ENCODE data around the gene MSGN1. TPM values are rescaled to one million over a fixed set of nuclear protein-coding genes. Genes with fewer than 3 reads are reported as not detected.

The MSGN1 gene
- total and polyA plus RNA-seq, 2 donors (not counting 3 experiments of a cell fraction or from before 2014, with no cell fraction given), result not detected

DNA sequence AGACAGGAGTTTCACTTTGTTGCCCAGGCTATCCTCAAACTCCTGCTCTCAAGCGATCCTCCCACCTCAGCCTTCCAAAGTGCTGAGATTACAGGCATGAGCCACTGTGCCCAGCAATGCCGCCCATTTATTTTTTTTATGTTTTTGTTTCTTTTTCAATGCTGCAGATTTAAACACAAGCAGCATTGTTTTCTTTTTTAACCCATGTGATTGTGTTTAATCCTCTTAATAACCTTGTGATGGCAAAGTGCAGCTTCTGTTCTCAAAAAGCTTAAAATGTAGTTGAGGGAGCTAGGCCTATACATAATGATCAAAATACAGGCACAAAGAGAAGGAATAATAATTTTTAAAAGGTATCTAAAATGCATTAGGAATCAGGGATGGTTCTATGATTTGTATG lies 11.5 kb downstream of the MSGN1 start:
- no peak overlapping the region for H2AFZ ChIP-seq (ENCODE audit: low read depth, low read length)
- DNase-seq (ENCODE audit: low read depth, low spot score) (no peak), FAIRE-seq (no peak)
- no peak overlapping the region for H3K27ac ChIP-seq (ENCODE audit: insufficient read depth, low read depth, low read length)
- H3K36me3 ChIP-seq (ENCODE audit: control insufficient read depth in 2 of 2, extremely low read depth in 1 of 2, insufficient read depth in 2 of 2, low read length in 2 of 2), result no peaks in the 10 kb centered on the region
- no peak overlapping the region for H3K4me3 ChIP-seq (replicated peaks in 1 of 3; ENCODE audit: insufficient read depth in 1 of 3, low read depth in 1 of 3, low read length in 3 of 3)
- H3K9me3 ChIP-seq (replicated peaks; ENCODE audit: control insufficient read depth, insufficient read depth, low read length), result no peaks in the 10 kb centered on the region
- ChIA-PET CTCF (interaction anchor here (0.7 to 1.3 kb wide), 3 partner anchors 32 to 183 kb away, joined by 3 to 5 read pairs (median 3); no protein-coding TSS in a partner anchor), POLR2A (no interaction called here)
- H3K27me3 ChIP-seq (ENCODE audit: control insufficient read depth in 2 of 2, insufficient read depth in 2 of 2, low read length in 2 of 2), result peaks cover 6 to 26% of the 10 kb centered on the region in 2 experiments
- no TSS peak for BruUV-seq (replicated peaks)
- TF ChIP-seq, protein P1, sequence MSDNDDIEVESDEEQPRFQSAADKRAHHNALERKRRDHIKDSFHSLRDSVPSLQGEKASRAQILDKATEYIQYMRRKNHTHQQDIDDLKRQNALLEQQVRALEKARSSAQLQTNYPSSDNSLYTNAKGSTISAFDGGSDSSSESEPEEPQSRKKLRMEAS (IDR thresholded peaks at IDR 0.05; ENCODE audit: insufficient read depth, insufficient read length), result no peak
- TF ChIP-seq EZH2 (IDR thresholded peaks at IDR 0.05; ENCODE audit: borderline replicate concordance, low read depth, low read length, severe bottlenecking), result no peak
- intact Hi-C loops (cut with micrococcal nuclease), result no loop called here
- no peak overlapping the region for H3K4me2 ChIP-seq (ENCODE audit: insufficient read depth, low read length)
- H3K4me1 ChIP-seq (ENCODE audit: control insufficient read depth, extremely low read depth, insufficient read depth, low read length), result no peaks in the 10 kb centered on the region
- H3K79me2 ChIP-seq (ENCODE audit: control insufficient read depth, insufficient read depth, low read length), result no peaks in the 10 kb centered on the region
- no peak overlapping the region for H3K9ac ChIP-seq (replicated peaks; ENCODE audit: extremely low read depth, insufficient read depth, low read length)
- no peaks in the 10 kb centered on the region for H4K20me1 ChIP-seq (replicated peaks; ENCODE audit: control insufficient read depth, extremely low read depth, insufficient read depth, low read length)
- dilution Hi-C loops (cut with MboI; ENCODE audit: extremely low pct_ligation_motif_present, low sequenced_read_pairs), result no loop called here
- no peaks in the 10 kb centered on the region for H3K9me1 ChIP-seq (replicated peaks; ENCODE audit: control insufficient read depth, extremely low read depth, insufficient read depth, low read length)

DNA sequence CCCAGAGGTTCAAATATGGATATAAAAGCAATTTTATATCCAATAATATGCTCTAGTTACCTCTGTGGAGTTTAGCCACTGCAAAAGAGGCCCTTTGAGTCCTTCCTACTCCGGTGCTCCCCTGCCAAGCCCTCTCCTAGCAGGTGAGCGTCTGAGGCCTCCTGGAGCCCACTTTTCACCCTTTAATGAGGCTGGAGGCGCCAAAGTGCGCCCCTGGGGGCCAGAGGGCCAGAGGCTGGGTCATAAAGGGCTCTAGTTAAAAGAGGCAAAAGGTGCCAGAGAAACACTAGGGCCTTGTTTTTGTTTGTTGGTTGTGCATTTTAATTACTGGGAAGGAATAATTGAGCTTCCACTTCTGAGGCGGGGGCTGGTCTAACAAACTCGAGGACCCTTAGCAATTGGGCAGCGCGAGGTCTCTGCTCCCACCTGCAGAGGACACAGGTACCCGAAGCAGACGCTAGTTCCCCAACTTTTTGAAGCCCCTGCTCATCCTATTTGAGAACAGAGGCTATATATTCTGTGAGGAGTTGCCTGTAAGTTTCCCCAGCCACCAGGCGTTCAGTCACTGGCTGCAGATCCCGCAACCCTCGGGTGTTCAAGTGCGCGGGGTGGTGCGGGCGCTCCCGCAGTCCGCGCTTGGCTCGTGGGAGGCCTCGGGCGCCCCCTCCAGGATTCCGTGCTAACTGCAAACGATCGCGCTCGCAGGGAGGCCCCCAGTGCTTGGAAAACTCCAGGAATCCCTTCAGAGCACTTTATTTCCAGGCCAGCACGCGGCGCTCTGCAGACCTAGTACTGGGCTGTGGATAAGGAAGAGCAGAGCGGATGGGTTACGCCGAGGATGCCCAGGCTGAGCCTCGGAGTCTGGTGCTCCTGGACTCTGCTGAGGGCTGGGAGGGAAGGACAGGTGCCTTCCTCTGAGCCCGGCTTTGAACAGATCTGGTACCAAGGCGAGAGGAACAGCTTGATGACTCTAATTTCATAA lies 14.1 kb downstream of the MSGN1 start:
- FAIRE-seq, result peak; percentile 86
- H3K4me3 ChIP-seq (replicated peaks in 1 of 3; ENCODE audit: insufficient read depth in 1 of 3, low read depth in 1 of 3, low read length in 3 of 3), result no peak overlapping the region
- CTCF ChIA-PET, result interaction anchor here (0.9 to 5.5 kb wide), 11 partner anchors 9 to 185 kb away, joined by 3 to 24 read pairs (median 4); no protein-coding TSS in a partner anchor
- H4K20me1 ChIP-seq (replicated peaks; ENCODE audit: control insufficient read depth, extremely low read depth, insufficient read depth, low read length), result no peaks in the 10 kb centered on the region
- peak; percentile 89 for DNase-seq (ENCODE audit: low read depth, low spot score)
- TF ChIP-seq, protein P2, sequence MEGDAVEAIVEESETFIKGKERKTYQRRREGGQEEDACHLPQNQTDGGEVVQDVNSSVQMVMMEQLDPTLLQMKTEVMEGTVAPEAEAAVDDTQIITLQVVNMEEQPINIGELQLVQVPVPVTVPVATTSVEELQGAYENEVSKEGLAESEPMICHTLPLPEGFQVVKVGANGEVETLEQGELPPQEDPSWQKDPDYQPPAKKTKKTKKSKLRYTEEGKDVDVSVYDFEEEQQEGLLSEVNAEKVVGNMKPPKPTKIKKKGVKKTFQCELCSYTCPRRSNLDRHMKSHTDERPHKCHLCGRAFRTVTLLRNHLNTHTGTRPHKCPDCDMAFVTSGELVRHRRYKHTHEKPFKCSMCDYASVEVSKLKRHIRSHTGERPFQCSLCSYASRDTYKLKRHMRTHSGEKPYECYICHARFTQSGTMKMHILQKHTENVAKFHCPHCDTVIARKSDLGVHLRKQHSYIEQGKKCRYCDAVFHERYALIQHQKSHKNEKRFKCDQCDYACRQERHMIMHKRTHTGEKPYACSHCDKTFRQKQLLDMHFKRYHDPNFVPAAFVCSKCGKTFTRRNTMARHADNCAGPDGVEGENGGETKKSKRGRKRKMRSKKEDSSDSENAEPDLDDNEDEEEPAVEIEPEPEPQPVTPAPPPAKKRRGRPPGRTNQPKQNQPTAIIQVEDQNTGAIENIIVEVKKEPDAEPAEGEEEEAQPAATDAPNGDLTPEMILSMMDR (IDR thresholded peaks at IDR 0.05; ENCODE audit: extremely low read depth in 1 of 2, insufficient read depth in 1 of 2, low read depth in 1 of 2, low read length in 2 of 2), result peak; percentile 95 to 98
- no peak for TF ChIP-seq FOS (IDR thresholded peaks at IDR 0.05; ENCODE audit: borderline replicate concordance, insufficient read depth, low read length)
- H3K9ac ChIP-seq (replicated peaks; ENCODE audit: extremely low read depth, insufficient read depth, low read length), result no peak overlapping the region
- no peaks in the 10 kb centered on the region for H3K4me1 ChIP-seq (ENCODE audit: control insufficient read depth, extremely low read depth, insufficient read depth, low read length)
- H3K9me1 ChIP-seq (replicated peaks; ENCODE audit: control insufficient read depth, extremely low read depth, insufficient read depth, low read length), result no peaks in the 10 kb centered on the region
- H3K4me2 ChIP-seq (ENCODE audit: insufficient read depth, low read length), result peak overlapping the region; percentile 31
- POLR2A ChIA-PET, result no interaction called here
- no peaks in the 10 kb centered on the region for H3K9me3 ChIP-seq (replicated peaks; ENCODE audit: control insufficient read depth, insufficient read depth, low read length)
- no TSS peak for BruUV-seq (replicated peaks)
- H2AFZ ChIP-seq (ENCODE audit: low read depth, low read length), result peak overlapping the region; percentile 44
- no peaks in the 10 kb centered on the region for H3K79me2 ChIP-seq (ENCODE audit: control insufficient read depth, insufficient read depth, low read length)
- peaks cover 8 to 30% of the 10 kb centered on the region in 2 experiments for H3K27me3 ChIP-seq (ENCODE audit: control insufficient read depth in 2 of 2, insufficient read depth in 2 of 2, low read length in 2 of 2)
- H3K36me3 ChIP-seq (ENCODE audit: control insufficient read depth in 2 of 2, extremely low read depth in 1 of 2, insufficient read depth in 2 of 2, low read length in 2 of 2), result no peaks in the 10 kb centered on the region
- intact Hi-C loops (cut with micrococcal nuclease), result loop anchor here (1.0 to 5.0 kb wide), 5 partner anchors 39 to 358 kb away; partner anchors contain the start of gene GEN1
- H3K27ac ChIP-seq (ENCODE audit: insufficient read depth, low read depth, low read length), result no peak overlapping the region
- dilution Hi-C loops (cut with MboI; ENCODE audit: extremely low pct_ligation_motif_present, low sequenced_read_pairs), result no loop called here
